SHP77 treated with DMSO at 0.1 percent for 48 hours (cell line): Measurements from ENCODE around the gene RPL21.
"Not testable (repeated sequence)": the region's sequence is repeated elsewhere in the genome, so short reads cannot be mapped to it uniquely, and the experiment has no call there.

ENCODE experiments used
- DNase-seq: peaks from one replicate; lab custom pipeline; 2025; lab: John Stamatoyannopoulos, UW

The RPL21 gene

DNA sequence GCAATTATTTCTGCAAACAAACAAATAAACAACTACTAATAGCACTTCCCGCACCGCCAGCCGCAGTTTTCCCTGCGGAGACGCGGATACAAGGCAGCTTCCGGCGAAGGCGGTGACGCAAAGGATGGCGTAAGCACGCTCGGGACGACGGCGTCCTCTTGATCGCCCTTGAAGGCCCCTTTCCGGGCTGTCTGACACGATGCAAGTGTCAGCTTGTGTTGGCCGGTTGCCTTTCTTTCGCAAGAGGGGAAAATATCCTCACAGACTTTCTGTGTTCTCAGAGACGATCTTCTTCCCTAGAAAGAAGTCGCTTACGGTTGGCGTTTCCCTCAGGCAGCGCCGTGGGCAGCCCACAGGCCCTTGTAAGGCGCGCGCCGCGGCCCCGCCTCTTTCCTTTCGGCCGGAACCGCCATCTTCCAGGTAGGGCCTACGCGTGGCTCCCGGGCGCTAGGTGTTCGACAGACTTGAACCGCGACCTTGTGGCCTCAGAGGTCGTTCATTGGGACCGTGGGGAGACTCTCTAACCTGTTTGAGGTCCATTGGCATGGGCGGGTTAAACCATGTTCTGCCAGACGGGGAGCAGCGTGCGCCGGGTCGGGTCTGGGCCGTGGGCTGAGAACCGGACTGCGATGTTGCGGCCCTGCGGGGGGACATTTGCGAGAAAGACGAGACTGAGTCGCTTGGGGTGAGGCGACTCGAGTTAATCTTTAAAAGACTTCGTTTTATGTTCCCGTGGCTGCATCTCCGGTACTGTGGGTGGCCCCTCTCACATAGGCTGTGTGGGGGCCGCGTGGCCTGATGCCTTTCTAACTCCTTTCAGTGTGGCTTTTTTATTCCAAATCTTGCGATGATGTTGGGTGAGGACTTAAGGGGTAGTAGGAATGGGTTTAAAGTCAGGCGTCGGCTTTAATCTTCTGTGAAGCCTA lies at the start of gene RPL21:
Gene RPL21, plus strand, starts transcription at position 393 of the 926 bp plus-strand sequence. CDS start 2,219 bp downstream, outside the sequence.
- DNase-seq: peak; percentile 76

DNA sequence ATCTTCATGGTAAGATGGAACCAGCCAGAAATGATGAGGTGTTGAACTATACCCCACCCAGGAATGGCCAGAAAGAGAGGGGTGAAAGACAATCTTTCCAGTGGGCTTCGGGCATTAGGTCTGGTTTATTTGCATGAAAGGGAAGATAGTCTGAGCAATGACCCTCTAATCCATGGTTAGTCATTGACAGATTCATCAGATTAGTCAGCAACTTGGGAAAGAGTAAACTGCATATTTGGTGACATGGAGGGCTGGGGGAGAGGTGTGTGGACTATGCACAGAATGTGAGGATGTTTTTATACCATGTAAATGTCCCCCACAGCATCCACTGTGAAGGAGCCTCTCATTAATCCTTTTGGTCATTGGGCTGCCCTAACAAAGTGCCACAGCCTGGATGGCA lies 49.7 kb upstream of the RPL21 start:
- DNase-seq: no peak

DNA sequence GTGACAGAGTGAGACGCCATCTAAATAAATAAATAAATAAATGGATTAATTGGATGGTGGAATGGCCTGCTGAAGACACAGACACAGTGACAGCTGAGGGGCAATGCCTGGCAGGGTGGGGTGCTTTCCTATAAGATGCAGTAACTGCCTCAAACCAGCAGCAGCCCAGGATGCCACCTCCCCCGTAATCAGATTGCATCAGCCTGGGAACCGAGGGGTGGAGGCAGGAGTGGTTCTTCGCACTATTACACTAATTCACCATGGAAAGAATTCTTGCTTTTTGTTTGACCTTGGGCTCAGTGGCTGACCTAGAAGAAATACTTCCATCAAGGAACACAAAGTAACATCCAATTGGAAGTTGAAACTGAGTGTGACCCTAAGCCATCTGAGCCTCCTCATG lies 48.2 kb upstream of the RPL21 start:
- DNase-seq: no peak

- DNase-seq: no peak
Observed at GRCh38 chr13:27203854-27204253, 47.5 kb upstream of the RPL21 start.

DNA sequence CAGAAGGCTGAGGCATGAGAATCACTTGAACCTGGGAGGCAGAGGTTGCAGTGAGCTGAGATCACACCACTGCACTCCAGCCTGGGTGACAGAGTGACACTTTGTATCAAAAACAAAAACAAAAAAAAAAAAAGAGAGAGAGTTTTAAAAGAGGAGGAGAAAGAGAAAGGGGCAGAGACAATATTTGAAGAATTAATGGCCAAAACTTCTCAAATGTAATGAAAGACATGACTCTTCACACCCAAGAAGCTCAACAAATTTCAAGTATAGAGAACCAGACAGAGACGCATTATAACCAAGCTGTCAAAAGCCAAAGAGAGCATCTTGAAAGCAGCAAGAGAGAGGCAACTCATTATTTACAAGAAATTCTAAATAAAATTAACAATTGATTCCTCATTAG lies 42.8 kb upstream of the RPL21 start:
- no peak for DNase-seq

DNA sequence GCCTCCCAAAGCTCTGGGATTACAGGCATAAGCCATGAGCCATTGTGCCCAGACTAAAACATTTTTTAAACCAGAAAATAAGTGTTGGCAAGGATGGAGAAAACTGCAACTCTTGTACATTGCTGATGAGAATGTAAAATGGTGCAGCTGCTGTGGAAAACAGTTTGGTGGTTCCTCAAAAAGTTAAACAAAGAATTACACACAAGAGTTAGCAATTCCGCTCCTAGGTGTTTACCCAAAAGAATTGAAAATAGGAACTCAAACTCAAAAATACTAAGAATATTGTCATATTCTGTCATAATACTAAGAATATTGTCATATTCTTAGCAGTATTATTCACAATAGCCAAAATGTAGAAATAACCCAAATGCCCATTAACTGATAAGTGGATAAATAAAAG lies 40.1 kb upstream of the RPL21 start:
- DNase-seq: no peak

GRCh38 chr13:27211771-27212364 lies 39.5 kb upstream of the RPL21 start:
- no peak for DNase-seq

DNA sequence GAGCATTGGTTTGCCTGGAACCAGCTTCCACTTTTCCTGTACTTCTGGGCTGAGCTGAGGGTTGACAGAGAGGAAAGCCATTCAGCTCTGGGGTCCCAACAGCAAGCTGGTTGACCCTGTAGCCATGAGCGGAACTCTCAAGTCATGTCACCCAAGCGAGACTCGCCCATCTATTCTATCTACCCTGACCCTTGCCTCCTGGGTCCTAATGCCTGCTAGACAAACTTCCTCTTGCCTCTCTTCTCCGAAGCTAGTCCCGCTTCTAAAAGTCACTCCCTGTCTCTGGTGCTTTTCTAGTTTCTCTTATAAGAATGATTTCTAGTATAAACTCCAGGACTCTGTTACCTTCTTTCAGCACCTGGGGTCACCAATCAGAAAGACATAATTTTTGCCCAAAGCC lies 38.0 kb upstream of the RPL21 start:
- not testable (repeated sequence) for DNase-seq

- DNase-seq: not testable (repeated sequence)
Observed at GRCh38 chr13:27217791-27218190, 33.6 kb upstream of the RPL21 start.

GRCh38 chr13:27218861-27219260 lies 32.5 kb upstream of the RPL21 start:
- not testable (repeated sequence) for DNase-seq

GRCh38 chr13:27219611-27220010 lies 31.7 kb upstream of the RPL21 start:
- no peak for DNase-seq

GRCh38 chr13:27222100-27222499 lies 29.3 kb upstream of the RPL21 start:
- DNase-seq: not testable (repeated sequence)

DNA sequence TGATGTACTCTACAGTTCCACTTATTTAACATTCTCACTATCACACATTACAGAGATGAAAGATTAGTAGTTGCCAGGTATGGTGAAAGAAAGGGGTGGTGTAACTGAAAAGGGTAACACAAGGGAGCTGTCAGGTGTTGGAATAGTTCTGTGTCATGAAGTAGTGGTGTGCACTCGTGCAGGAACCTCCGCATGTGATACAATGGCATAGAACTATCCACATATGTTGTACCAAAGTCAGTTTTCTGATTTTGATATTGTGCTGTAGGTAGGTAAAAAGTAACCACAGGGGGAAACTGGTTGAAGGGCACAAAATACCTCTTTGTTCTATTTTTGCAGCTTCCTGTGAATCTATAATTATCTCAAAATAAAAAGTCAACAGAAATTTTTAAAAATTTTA lies 24.4 kb upstream of the RPL21 start:
- DNase-seq: no peak

GRCh38 chr13:27228131-27228530 lies 23.2 kb upstream of the RPL21 start:
- no peak for DNase-seq

GRCh38 chr13:27229642-27230041 lies 21.7 kb upstream of the RPL21 start:
- DNase-seq: no peak

DNA sequence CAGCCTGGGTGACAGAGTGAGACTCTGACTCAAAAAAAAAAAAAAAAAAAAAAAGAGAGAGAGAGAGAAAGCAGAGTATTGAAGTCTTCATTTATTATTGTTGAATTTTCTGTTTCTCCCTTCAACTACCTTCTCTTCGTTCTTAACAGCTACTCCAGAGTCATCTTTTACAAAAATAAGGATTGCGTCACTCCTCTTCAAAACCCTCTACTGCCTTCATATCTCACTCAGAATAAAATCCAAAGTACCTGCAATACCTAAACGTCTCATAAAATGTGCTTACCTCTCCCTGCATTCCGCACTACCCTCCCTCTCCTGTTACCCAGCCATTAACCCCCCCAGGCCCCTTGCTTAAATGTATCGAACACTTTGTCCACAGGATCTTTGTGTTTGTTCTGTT lies 17.4 kb upstream of the RPL21 start:
- DNase-seq: no peak

DNA sequence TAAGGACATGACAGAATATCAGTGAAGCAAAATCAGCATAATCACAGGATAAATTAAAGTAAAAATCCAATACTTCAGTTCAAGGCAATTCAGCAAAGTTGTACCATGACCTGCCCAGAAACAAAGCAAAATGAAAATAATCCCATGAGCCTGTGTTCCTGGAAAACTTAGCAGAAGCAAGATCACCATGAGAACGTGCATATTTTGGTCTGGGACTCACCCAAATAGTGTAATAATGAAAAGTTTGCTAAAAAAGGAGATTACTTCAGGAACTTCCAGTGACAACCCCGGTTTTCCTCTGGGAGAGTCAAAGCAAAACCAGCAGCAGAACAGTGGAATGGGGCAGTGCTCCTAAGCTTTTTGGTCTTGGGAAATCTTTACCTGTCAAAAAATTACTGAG lies 14.9 kb upstream of the RPL21 start:
- no peak for DNase-seq

DNA sequence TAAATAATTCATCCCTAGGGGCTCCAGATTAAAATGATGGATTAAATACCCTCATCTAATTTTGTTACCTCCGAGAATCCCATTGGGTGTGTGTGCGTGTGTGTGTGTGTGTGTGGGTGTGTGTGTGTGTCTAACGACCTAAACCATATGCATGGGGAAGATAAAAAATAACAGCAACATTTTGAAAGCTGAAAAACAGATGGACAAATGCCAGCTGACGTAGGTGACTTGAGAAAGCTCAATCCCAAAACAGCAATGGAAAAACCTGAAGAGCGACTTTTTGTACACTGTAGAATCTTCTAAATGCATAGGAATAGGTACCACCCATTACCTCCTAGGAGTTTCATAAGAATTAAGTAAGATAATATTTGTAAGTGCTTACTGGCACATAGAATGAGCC lies 8.7 kb upstream of the RPL21 start:
- DNase-seq: no peak

- no peak for DNase-seq
Observed at GRCh38 chr13:27245610-27246009, 5.7 kb upstream of the RPL21 start.

DNA sequence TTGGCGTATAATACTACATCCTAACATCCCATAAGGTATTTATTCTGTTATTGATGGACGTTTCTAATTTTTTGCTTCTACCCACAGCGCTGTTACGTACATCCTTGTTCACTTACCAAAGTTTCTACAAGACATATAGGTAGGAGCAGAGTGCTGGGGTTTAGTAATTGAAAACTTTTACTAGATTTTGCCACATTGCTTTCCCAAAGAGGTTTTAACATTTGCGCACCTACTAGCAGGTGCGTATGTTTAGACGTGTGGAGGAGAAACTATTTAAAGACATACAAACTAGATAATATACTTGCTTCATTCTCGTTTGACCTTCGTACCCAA lies 559 bp upstream of the RPL21 start:
- no peak for DNase-seq

DNA sequence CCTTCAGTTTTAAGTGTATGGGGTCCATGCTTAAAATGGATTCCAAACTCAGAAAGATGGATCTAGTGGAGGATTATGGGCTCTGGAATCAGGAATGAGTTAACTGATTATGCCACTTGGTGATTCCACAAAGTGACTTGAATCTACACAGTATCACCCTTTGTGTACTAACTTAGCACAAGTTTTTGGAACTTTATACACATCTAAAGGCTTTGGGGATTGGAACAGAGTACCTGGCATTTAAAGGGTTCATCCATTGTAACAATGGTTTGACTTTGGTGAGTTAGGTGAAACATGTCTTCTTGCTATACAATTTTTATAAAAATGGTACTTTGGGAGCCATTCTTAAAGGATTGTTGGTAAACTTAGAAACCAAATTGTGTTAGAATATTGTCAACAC lies 1.1 kb downstream of the RPL21 start:
- no peak for DNase-seq

DNA sequence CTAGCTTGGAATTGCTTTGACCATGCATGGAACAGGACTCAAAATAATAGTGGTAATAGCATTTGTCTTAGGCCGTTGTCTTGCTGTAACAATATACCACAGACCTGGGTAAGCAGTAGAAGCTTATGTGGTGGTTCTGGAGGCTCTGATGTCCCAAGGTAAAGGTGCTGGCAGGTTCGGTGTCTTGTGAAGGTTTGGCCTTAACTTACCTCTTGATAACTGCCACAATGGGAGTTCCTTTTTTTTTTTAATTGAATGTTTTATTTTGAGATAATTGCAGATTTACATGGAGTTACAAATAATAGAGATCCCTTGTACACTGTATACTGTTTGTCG lies 5.8 kb downstream of the RPL21 start:
- DNase-seq: no peak

GRCh38 chr13:27257648-27258253 lies 6.4 kb downstream of the RPL21 start:
- no peak for DNase-seq
